CD4-positive, alpha-beta T cell treated with Interferon gamma for 1 hour (primary cell): Measurements from ENCODE around the gene RAPGEF1.

ENCODE experiments used
- DNase-seq: peaks from one replicate; pipeline ENCODE4 v3.0.0-alpha.2; 2020

The RAPGEF1 gene

DNA sequence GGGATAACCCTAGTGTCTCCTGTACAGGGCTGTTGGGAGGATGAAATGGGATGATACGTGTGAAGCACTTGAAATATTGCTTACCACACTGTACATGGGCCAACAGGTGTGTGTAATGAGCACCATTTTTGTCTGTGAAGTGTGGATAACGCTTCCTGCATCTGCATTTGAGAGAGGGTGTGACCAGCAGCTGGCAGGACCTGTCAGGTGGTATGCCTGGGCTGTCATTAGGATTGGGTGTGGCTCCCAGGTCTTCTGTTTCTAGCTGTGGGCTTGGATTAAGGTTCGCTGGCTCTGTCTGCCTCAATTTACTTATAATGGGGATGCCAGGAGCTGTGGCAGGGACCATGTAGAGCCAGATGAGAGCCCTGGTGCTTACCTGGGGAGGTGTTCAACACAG lies 120.2 kb downstream of the RAPGEF1 start:
- no peak for DNase-seq

- DNase-seq: no peak
These were observed 121.1 kb downstream of the RAPGEF1 start for GRCh38 chr9:131618785-131619184.

GRCh38 chr9:131618071-131618479 lies 121.8 kb downstream of the RAPGEF1 start:
- no peak for DNase-seq

DNA sequence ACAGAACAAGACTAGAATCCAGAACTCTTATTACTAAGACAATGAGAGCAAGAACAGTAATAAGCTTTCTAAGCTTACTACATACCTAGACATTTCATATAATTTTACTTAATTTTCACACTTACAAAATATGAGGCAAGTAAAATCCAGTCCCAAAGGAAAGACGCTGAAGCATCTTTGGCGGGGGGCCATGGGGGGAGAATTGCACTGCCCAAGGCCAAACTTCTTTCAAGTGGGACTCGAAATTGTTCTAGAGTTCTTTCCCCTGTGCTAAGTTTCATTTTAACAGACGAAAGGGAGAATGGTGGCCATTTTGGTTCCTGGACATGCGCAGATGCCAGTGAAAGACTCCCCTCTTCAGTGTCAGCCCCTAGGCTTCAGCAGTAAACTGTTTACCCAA lies 122.3 kb downstream of the RAPGEF1 start:
- DNase-seq: no peak

- no peak for DNase-seq
These were observed 122.8 kb downstream of the RAPGEF1 start for GRCh38 chr9:131616983-131617604.

DNA sequence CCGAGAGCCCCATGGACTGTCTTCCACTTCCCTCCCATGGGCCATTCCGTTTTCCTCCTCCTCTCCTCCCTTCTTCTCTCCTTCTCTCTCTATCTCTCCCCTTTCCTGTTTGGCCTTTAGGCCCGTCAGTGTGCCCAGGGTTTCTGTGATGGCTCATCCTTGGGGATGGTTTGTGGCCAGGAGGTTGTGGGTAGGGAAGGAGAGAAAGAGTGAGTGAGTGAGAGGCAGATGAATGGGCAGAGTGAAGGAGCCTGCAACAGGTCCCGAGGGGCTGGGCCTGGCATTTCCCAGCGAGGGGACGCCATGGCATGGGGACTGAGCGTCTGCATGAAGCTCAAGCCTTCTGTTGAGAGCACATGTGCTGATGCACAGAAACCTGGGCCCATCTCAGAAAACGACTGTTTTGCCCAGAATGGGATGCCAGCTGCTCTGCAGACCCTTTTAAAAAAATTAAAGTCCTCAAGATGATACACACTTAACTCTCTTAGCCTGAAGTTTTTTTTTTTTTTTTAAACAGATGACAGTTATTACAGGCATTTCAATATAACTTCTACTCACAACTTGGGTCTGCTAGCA lies 125.4 kb downstream of the RAPGEF1 start:
- no peak for DNase-seq

- no peak for DNase-seq
These were observed 126.0 kb downstream of the RAPGEF1 start for GRCh38 chr9:131613921-131614320.

DNA sequence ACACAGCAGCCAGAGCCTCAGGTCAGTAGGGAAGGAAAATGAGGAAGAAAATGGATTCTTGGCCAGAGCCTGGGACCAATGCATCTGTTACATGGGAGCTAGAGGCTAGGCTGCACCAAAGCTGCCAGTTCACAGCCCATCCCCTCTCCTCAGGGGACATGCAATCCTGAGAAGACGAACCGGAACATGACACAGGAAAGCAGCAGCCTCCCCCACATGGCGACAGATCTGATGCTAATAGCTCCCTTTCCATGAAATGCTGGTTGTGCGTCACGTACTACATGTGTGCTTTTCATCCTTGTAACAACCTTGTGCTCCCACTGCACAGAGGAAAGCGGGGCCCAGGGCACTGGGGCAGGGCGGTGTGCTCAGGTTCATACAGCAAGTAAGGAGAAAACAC lies 127.0 kb downstream of the RAPGEF1 start:
- DNase-seq: no peak

- no peak for DNase-seq
These were observed 128.1 kb downstream of the RAPGEF1 start for GRCh38 chr9:131611586-131612315.

DNA sequence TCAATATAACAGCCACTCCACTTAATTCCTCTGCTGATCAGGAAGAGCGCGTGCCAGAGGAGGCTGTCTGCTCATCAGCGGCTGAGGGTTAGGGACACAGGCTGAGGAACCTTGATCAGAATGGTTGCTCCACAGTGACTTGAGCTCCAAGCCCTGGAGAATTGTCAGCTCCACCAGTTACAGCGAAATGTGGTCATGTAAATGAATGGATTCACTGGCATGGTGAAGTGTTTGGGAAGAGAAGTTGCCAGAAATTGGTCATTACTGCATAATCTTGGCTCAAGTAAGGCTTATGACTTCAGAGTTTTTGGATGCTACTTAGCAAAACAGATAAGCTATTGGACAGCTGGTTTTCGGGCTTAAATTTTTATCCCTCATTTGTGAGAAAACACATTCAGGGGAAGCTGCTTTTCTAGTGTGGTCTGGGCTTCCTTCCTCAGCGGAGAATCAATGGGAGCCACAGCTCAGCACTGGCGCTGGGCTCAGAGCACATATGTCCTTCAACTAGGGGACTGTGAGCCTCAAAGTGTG lies 129.6 kb downstream of the RAPGEF1 start:
- DNase-seq: no peak

GRCh38 chr9:131609099-131609830 lies 130.6 kb downstream of the RAPGEF1 start:
- no peak for DNase-seq

DNA sequence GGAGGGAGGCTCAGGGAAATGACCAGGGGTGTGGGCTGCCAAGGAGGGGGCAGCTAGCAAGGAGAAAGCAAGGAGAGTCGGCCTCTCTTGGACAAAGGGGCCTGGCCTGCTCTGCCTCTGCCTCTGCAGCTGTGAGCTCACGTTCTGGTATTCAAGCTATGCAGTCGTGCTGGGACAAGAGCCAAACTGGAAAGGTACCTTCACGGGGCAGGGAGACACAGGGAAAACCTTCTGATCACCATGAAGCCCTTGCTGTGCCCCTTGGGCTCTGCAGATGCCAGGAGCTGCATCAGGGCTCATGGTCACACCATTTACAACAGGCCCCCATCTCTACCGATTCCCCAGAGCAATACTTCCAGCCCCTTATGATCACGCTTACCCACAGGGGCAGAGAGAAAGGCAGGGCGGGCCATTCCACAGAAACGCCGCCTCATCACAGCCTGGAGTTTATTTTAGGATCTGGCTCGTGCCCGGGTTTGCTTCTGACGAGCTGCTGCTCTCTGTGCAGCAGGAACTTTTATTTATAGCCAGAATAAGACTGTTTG lies 131.3 kb downstream of the RAPGEF1 start:
- no peak for DNase-seq

- DNase-seq: no peak
These were observed 132.3 kb downstream of the RAPGEF1 start for GRCh38 chr9:131607591-131607990.

- no peak for DNase-seq
These were observed 132.8 kb downstream of the RAPGEF1 start for GRCh38 chr9:131606896-131607567.

DNA sequence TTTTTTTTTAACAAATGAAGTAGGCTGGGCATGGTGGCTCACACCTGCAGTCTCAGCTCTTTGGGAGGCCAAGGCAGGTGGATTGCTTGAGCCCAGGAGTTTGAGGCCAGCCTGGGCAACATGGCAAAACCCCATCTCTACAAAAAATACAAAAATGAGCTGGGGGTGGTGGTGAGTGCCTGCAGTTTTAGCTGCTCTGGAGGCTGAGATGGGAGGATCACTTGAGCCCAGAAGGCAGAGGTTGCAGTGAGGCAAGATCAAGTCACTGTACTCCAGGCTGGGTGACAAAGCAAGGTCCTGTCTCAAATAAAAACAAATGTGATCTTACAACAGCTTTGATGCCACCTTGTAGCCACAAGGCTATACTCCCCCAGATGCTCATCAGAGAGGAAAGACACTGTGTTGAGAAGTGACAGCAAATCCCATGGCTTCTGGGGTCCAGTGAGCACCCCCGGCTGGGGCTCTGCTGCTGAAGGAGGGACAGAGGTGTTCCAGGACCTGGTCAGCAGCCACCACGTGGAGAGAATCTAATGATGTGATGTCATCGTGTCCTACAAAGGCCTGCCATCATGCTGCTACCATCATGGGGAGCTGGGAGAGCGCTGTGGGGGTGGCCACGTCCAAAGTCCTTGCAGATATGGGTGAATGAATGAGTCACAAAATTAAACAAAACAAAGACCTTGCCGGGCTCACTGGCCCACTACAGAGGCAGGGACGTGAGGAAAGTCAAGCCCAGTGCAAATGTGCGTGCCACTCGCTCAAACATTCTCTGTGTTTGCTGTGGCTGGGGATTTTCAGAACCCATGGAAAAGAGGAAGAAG lies 133.9 kb downstream of the RAPGEF1 start:
- DNase-seq: no peak

GRCh38 chr9:131603711-131604439 lies 136.0 kb downstream of the RAPGEF1 start:
- no peak for DNase-seq

- no peak for DNase-seq
These were observed 136.7 kb downstream of the RAPGEF1 start for GRCh38 chr9:131603199-131603598.

GRCh38 chr9:131601683-131602181 lies 138.1 kb downstream of the RAPGEF1 start:
- no peak for DNase-seq

DNA sequence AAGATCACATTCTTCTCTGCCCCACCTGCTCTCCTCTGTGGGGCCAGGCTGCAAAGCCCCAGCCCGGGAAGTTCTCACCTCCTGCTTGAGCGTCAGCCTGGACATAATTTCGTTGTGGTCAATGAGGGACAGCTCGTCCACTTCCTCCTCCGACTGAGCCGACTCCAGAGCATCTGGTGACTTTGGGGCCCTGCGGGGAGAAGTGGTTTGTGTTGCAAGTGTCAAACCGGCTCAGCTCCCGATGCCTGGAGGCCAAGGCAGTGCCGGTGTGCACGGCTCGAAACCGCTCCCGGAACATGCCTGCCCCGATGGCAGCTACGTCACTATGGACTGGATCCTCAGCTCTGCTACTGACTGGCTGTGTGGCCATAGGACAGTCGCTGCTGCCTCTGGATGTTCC lies 141.8 kb downstream of the RAPGEF1 start:
- DNase-seq: peak; percentile 67

GRCh38 chr9:131597246-131597645 lies 142.6 kb downstream of the RAPGEF1 start:
- no peak for DNase-seq

DNA sequence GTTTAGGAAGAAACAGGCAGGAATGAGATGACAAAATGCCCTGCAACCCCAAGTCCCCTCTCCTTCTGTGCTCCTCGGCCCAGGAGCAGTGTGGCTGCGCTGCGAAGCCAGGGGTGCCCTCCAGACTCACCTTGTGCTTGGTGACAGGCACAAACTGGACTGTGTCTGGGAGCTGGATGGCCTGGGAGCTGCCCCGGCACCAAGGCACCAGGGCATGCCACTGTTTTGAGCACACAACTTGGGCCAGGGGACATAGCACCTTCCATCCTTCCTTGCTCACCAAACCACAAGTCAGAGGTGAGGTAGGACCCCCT lies 143.5 kb downstream of the RAPGEF1 start:
- DNase-seq: no peak
